RWPE2 (cell line): ENCODE results near the gene TMEM252.

Source experiments
- ATAC-seq: fragments of 200-7000 bp; cut with Tn5 transposase; 3 replicates; pipeline ENCODE4 v1.9.1; 2021; ENCODE audit warnings: low read depth
- DNase-seq: peaks from one replicate; pipeline ENCODE4 v3.0.0-alpha.2; 2020; ENCODE audit warnings: low spot score
- H3K27ac ChIP-seq: fragments of 450-650 bp; 2 replicates; pipeline ENCODE4 v1.5.1; 2017; ENCODE audit warnings: mild to moderate bottlenecking; ENCODE audit not compliant: poor library complexity, severe bottlenecking
- H3K27me3 ChIP-seq: fragments of 250-450 bp; sonication (Bioruptor Pico); 2 replicates; pipeline ENCODE4 v1.5.1; 2021; ENCODE audit warnings: mild to moderate bottlenecking, moderate library complexity; ENCODE audit not compliant: insufficient read depth, poor library complexity, severe bottlenecking
- H3K36me3 ChIP-seq: fragments of 250-450 bp; sonication (Bioruptor Pico); 2 replicates; pipeline ENCODE4 v1.5.1; 2020; ENCODE audit warnings: low read depth, mild to moderate bottlenecking, moderate library complexity
- H3K4me1 ChIP-seq: fragments of 250-450 bp; sonication (Bioruptor Pico); 2 replicates; pipeline ENCODE4 v1.5.1; 2021; ENCODE audit warnings: mild to moderate bottlenecking, moderate library complexity; ENCODE audit not compliant: insufficient read depth, poor library complexity, severe bottlenecking
- H3K4me3 ChIP-seq: fragments of 250-450 bp; sonication (Bioruptor Pico); 2 replicates; pipeline ENCODE4 v1.5.1; 2021; ENCODE audit warnings: mild to moderate bottlenecking, moderate library complexity; ENCODE audit not compliant: severe bottlenecking
- H3K9me3 ChIP-seq: fragments of 250-450 bp; sonication (Bioruptor Pico); 2 replicates; pipeline ENCODE4 v1.5.1; 2021; ENCODE audit warnings: mild to moderate bottlenecking, moderate library complexity; ENCODE audit not compliant: severe bottlenecking
- CTCF ChIP-seq: fragments of 450-650 bp; IDR thresholded peaks from one replicate; pipeline ENCODE4 v1.5.1; 2017; ENCODE audit warnings: mild to moderate bottlenecking, moderate library complexity; ENCODE audit not compliant: poor library complexity, severe bottlenecking

The TMEM252 gene

DNA sequence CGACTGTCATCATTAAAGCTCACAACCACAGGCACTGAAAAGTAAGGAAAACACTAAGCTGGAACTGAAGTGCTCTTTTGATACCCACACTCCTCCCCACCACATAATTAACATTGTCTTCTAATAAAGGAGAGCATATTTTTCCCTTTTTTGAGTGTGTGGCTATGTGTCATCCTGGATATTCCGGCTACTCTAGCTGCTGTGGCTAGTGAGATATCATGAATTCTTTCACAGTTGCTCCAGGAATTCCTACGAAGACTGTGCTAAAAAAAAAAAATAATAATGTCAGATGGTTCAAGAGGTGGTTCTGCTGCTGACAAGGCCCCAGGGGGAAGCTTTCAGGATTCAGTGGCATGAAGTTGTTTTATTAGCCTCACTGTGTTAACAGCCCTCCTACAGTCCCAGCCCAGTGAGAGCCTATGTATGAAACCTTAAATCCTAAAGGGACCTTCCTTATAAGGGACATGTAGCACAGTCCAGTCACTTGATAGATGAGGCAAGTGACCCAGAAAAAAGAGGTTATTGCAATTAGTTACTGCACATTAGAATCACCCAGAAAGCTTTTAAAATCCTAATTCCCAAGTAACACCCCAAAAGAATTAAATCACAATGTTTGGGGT lies 46.6 kb downstream of the TMEM252 start:
- Histone ChIP-seq H3K27me3 (peaks cover 18% of the 10 kb centered on the region), H3K9me3 (no peaks in the 10 kb centered on the region), H3K4me1 (no peaks in the 10 kb centered on the region), H3K4me3 (no peak overlapping the region), H3K36me3 (no peaks in the 10 kb centered on the region), H3K27ac (no peak overlapping the region)
- ATAC-seq, result no peak
- no peak for TF ChIP-seq CTCF
- DNase-seq, result no peak

DNA sequence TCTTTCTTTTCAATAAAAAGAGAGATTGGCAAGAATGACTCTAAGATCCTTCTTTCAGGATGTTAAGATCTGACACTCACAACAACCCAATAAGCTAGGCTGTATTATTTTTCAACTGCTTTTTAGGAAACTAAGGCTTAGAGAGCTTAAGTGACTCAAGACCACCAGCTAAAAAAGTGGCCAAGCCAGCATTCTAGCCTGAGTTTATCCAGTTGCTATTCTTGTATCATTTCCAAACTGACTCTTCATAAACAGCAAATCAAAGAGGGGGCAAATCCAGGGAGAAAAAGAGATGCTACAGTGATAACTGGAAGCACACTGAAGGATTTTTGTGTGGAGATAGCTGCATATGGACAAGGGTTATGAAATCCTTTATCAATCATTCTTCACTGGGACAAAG lies 47.1 kb downstream of the TMEM252 start:
- H3K36me3 ChIP-seq, result no peaks in the 10 kb centered on the region
- no peak for ATAC-seq
- H3K4me3 ChIP-seq, result no peak overlapping the region
- no peak overlapping the region for H3K27ac ChIP-seq
- no peak for DNase-seq
- no peaks in the 10 kb centered on the region for H3K9me3 ChIP-seq
- H3K4me1 ChIP-seq, result no peaks in the 10 kb centered on the region
- peaks cover 18% of the 10 kb centered on the region for H3K27me3 ChIP-seq
- TF ChIP-seq CTCF, result no peak

GRCh38 chr9:68492806-68493205 lies 47.9 kb downstream of the TMEM252 start:
- Histone ChIP-seq H3K4me1 (no peaks in the 10 kb centered on the region), H3K27ac (no peak overlapping the region), H3K4me3 (no peak overlapping the region), H3K9me3 (no peaks in the 10 kb centered on the region), H3K36me3 (no peaks in the 10 kb centered on the region), H3K27me3 (peaks cover 18% of the 10 kb centered on the region)
- ATAC-seq (no peak), DNase-seq (no peak)
- no peak for TF ChIP-seq CTCF

DNA sequence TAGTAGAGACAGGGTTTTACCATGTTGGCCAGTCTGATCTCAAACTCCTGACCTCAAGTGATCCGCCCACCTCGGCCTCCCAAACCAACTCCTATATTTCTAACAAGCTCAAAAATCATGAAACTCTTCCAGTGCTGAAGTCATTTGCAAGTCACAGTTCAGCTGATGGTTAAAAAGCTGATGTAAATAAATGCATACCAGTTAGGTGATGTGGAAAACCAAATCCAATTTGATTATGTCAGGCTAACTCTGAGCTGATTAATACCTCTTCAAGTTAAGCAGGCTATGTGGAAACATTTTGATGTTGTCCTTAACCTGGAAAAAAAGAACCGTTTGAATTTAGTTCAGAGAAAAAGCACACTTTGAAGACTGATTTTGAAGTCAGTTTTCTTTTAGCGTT lies 51.0 kb downstream of the TMEM252 start:
- H3K4me1 ChIP-seq, result no peaks in the 10 kb centered on the region
- no peak overlapping the region for H3K27ac ChIP-seq
- no peak for ATAC-seq
- H3K9me3 ChIP-seq, result no peaks in the 10 kb centered on the region
- DNase-seq, result no peak
- no peaks in the 10 kb centered on the region for H3K36me3 ChIP-seq
- no peak for TF ChIP-seq CTCF
- no peak overlapping the region for H3K4me3 ChIP-seq
- peaks cover 18% of the 10 kb centered on the region for H3K27me3 ChIP-seq

DNA sequence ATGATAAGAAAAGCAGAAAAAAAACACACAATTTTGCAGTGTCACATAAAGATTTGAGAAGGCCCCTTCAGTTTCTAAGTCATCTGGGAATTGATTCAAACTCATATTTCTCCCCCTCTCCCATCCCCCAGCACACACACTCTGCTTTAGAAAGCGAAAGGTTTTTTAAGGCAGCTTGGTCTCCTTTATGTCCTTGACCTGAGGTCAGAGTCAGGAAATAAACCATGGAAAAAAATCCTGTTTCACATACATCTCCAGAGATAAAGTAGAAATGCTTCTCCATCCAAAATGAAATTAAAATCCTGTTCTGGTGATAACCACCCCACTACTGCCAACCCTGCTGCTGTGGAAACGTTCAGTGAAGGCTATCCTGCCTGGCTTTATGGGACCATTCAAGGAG lies 52.6 kb downstream of the TMEM252 start:
- peaks cover 18% of the 10 kb centered on the region for H3K27me3 ChIP-seq

More for the DNA sequence above, 52.6 kb downstream of the TMEM252 start:
- ATAC-seq, result no peak
- H3K4me1 ChIP-seq, result no peaks in the 10 kb centered on the region
- no peak overlapping the region for H3K4me3 ChIP-seq
- H3K27ac ChIP-seq, result no peak overlapping the region
- H3K9me3 ChIP-seq, result no peaks in the 10 kb centered on the region
- TF ChIP-seq CTCF, result no peak
- H3K36me3 ChIP-seq, result no peaks in the 10 kb centered on the region
- no peak for DNase-seq
